Kidney (tissue), 14 donors: ENCODE data around the gene ZNF732. TPM values are rescaled to one million over a fixed set of nuclear protein-coding genes. Genes with fewer than 3 reads are reported as not detected.
A peak's percentile ranks its signal among the peaks of the same experiment; 100 is the strongest.

Experiments used
- DNase-seq, 5 donors: peaks; one replicate each; pipeline ENCODE4 v3.0.0-alpha.2; 2013 to 2020
- FAIRE-seq: peaks from 2 replicates; lab custom pipeline; 2012; peaks lifted over from hg19 to GRCh38; lab: Jason Lieb, UNC
- H3K27ac ChIP-seq, 2 donors: one replicate each; pipeline ENCODE4 v1.7.0; 2013; ENCODE audit warnings: low read depth in 2 of 2, low read length in 2 of 2, inconsistent platforms in 1 of 2
- H3K27me3 ChIP-seq: one replicate; pipeline ENCODE4 v1.7.1; 2013; ENCODE audit warnings: low read length, inconsistent platforms; ENCODE audit not compliant: control insufficient read depth, insufficient read depth
- H3K36me3 ChIP-seq, 3 donors: one replicate each; pipeline versions ENCODE4 v1.7.0 to v1.7.1; 2013; ENCODE audit warnings: low read length in 3 of 3, control low read depth in 1 of 3, inconsistent platforms in 1 of 3; ENCODE audit not compliant: insufficient read depth in 3 of 3, control insufficient read depth in 2 of 3
- H3K4me1 ChIP-seq, 3 donors: one replicate each; pipeline versions ENCODE4 v1.7.0 to v1.7.1; 2013; ENCODE audit warnings: low read length in 3 of 3, inconsistent platforms in 1 of 3, low read depth in 1 of 3; ENCODE audit not compliant: control insufficient read depth in 2 of 3, insufficient read depth in 2 of 3
- H3K4me3 ChIP-seq, 3 donors: one replicate each; pipeline versions ENCODE4 v1.7.0 to v1.8.1; 2013; ENCODE audit warnings: low read length in 3 of 3, control low read depth in 1 of 3, inconsistent platforms in 1 of 3
- H3K9ac ChIP-seq, 3 donors: one replicate each; pipeline versions ENCODE4 v1.7.0 to v1.7.1; 2013; ENCODE audit warnings: low read length in 3 of 3, control low read depth in 1 of 3, inconsistent platforms in 1 of 3
- H3K9me3 ChIP-seq, 3 donors: one replicate each; pipeline versions ENCODE4 v1.7.0 to v1.7.1; 2013; ENCODE audit warnings: low read length in 3 of 3, control low read depth in 1 of 3, inconsistent platforms in 1 of 3; ENCODE audit not compliant: control insufficient read depth in 2 of 3, insufficient read depth in 1 of 3
- intact Hi-C: fragments of 100-400 bp; cut with DNase I; formaldehyde crosslinking; loops from one replicate; pipeline ENCODE4 v1.11.1; 2022
- polyA plus RNA-seq: library from polyadenylated mRNA; stranded (reverse); fragments of 350-450 nt; fragmentation: Illumina TruSeq; extraction: RNeasy Lipid Tissue Mini Kit (QIAGEN cat#74804); gene quantifications from one replicate; pipeline ENCODE4 v1.2.3, GENCODE V29; 2014; ENCODE audit warnings: low read depth, low replicate concordance; ENCODE audit not compliant: insufficient read depth
- total RNA-seq: library from RNA; stranded (reverse); fragmentation: NEBNext Ultra II Directional; extraction: Animal tissue kit (Norgen Biotek cat#: 25700); gene quantifications from one replicate; pipeline ENCODE4 v1.2.1, GENCODE V29; 2021
- TF ChIP-seq, protein P1 (sequence below): IDR thresholded peaks from 3 replicates; pipeline ENCODE4 v1.5.1; 2012; ENCODE audit warnings: mild to moderate bottlenecking, moderate library complexity, borderline replicate concordance; ENCODE audit not compliant: insufficient read depth; ENCODE audit errors: extremely low read depth
- donor health status: control.
- donor health status: control.
- donor health status: control.
- donor health status: control.
- donor health status: control.
- donor health status: DM: yes; HTN: yes; CAD: no.
- donor health status: Normal renal cell carcinoma (clear cell type).

The ZNF732 gene
- total and polyA plus RNA-seq, 2 donors from 2014 or later, result not detected

DNA sequence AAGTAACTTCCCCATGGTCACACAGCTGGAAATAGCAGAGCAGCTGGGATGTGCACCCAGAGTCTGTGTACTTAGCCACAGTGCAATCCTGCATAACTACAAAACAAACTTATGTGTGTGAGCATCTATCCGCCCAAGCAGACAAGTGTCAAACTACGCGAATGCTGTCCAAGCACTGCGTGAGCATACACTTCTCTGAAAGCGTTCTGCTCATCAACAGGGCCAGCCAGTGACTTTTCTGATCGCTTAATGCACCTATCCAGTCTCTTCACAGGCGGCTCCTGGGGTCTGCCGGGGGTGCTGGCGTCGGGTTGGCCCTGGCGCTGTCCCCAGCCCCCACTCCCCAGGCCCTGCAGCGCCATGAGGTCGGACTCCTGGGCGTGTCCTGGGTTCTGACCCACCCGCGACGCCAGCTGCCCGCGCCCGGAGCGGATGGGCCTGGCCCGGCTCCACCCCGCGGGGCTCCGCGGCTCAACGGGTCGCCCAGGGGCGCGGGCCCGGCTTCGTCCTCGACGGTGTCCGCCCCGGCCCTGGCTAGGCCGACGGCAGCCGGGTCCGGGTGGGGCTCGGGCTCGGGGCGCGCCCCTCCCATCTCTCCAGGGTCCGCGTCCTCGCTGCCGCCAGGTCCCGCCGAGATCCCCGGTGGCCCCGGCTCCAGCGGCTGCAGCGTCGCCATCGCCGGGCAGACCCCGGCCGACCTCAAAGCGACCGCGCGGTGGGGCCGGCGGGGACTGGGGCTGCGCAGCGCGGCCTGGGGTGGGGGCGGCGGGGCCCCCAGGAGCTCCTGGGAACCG, 31.0 kb upstream of the ZNF732 start:
- intact Hi-C loops, result no loop called here
- DNase-seq (peak; percentile 19 to 82 (median 45)), FAIRE-seq (no peak)
- Histone ChIP-seq H3K4me1 (peaks cover 0 to 10% (median 5%) of the 10 kb centered on the region in 3 donors), H3K36me3 (peaks cover 0 to 2% (median 0%) of the 10 kb centered on the region in 3 donors), H3K9ac (peak overlapping the region in 1 of 3 donors; percentile 83), H3K4me3 (peak overlapping the region; percentile 91 to 94 (median 92)), H3K27ac (peak overlapping the region; percentile 94 to 96), H3K9me3 (peaks cover 0 to 3% (median 0%) of the 10 kb centered on the region in 3 donors), H3K27me3 (no peaks in the 10 kb centered on the region)
- TF ChIP-seq, protein P1, sequence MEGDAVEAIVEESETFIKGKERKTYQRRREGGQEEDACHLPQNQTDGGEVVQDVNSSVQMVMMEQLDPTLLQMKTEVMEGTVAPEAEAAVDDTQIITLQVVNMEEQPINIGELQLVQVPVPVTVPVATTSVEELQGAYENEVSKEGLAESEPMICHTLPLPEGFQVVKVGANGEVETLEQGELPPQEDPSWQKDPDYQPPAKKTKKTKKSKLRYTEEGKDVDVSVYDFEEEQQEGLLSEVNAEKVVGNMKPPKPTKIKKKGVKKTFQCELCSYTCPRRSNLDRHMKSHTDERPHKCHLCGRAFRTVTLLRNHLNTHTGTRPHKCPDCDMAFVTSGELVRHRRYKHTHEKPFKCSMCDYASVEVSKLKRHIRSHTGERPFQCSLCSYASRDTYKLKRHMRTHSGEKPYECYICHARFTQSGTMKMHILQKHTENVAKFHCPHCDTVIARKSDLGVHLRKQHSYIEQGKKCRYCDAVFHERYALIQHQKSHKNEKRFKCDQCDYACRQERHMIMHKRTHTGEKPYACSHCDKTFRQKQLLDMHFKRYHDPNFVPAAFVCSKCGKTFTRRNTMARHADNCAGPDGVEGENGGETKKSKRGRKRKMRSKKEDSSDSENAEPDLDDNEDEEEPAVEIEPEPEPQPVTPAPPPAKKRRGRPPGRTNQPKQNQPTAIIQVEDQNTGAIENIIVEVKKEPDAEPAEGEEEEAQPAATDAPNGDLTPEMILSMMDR, result no peak

DNA sequence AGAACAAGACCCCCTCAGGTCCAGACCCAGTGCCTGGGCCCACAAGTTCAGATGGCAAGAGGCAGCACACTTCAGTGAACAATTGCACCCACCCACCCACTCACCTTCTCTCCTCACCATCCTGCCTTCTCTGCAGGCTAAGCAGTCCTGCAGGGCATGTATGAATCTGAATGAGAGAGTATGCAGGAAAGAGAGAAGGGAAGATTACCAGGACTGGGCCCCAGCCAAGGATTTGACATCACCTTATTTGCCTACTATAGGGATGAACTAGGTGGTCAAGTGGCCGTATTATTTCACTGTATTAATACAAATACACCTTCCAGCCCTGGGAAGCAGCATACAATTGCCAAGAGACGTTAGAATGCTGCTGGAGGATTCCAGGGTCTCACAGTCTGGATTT, 30.2 kb upstream of the ZNF732 start:
- Histone ChIP-seq H3K9ac (peak overlapping the region in 1 of 3 donors; percentile 22), H3K27ac (no peak overlapping the region), H3K36me3 (peaks cover 0 to 2% (median 0%) of the 10 kb centered on the region in 3 donors), H3K4me3 (peak overlapping the region in 1 of 3 donors; percentile 94), H3K9me3 (peaks cover 0 to under 1% (median 0%) of the 10 kb centered on the region in 3 donors), H3K4me1 (peaks cover 0 to 10% (median 5%) of the 10 kb centered on the region in 3 donors), H3K27me3 (no peaks in the 10 kb centered on the region)
- TF ChIP-seq, protein P1, result no peak
- intact Hi-C loops, result no loop called here
- FAIRE-seq (no peak), DNase-seq (no peak)

DNA sequence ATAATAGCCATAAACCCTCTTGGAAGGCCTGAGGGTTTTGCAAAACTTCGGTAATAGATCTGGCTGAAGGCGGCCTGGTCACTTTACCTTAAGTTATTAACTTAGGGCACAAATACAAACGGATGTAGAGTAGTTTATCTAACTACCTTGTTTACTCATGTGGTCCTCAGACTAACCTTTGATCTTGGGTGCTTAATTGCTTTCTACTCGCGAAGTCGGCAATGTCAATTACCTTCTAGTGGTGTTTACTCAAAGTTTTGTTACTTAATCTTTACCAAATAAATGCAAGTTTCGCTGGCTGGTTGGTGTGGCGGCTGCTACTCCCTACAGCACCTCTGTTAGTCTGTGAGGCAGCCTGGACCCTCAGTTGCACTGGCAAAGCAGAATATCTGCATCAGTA, 23.5 kb upstream of the ZNF732 start:
- FAIRE-seq, result no peak
- peaks cover 0 to 3% (median 0%) of the 10 kb centered on the region in 3 donors for H3K9me3 ChIP-seq
- intact Hi-C loops, result no loop called here

More for the DNA sequence above, 23.5 kb upstream of the ZNF732 start:
- no peaks in the 10 kb centered on the region for H3K36me3 ChIP-seq
- no peaks in the 10 kb centered on the region for H3K27me3 ChIP-seq
- TF ChIP-seq, protein P1, result no peak
- DNase-seq, result no peak
- no peak overlapping the region for H3K9ac ChIP-seq
- no peaks in the 10 kb centered on the region for H3K4me1 ChIP-seq
- H3K27ac ChIP-seq, result no peak overlapping the region
- no peak overlapping the region for H3K4me3 ChIP-seq
